NCI-H1694 treated with DMSO at 0.1 percent for 48 hours (cell line): ENCODE results near the gene ARHGEF25.
A peak's percentile ranks its signal among the peaks of the same experiment; 100 is the strongest.
"Not testable (repeated sequence)": the region's sequence is repeated elsewhere in the genome, so short reads cannot be mapped to it uniquely, and the experiment has no call there.

Source experiments
- DNase-seq: peaks from one replicate; lab custom pipeline; 2025; lab: John Stamatoyannopoulos, UW

Gene ARHGEF25

DNA sequence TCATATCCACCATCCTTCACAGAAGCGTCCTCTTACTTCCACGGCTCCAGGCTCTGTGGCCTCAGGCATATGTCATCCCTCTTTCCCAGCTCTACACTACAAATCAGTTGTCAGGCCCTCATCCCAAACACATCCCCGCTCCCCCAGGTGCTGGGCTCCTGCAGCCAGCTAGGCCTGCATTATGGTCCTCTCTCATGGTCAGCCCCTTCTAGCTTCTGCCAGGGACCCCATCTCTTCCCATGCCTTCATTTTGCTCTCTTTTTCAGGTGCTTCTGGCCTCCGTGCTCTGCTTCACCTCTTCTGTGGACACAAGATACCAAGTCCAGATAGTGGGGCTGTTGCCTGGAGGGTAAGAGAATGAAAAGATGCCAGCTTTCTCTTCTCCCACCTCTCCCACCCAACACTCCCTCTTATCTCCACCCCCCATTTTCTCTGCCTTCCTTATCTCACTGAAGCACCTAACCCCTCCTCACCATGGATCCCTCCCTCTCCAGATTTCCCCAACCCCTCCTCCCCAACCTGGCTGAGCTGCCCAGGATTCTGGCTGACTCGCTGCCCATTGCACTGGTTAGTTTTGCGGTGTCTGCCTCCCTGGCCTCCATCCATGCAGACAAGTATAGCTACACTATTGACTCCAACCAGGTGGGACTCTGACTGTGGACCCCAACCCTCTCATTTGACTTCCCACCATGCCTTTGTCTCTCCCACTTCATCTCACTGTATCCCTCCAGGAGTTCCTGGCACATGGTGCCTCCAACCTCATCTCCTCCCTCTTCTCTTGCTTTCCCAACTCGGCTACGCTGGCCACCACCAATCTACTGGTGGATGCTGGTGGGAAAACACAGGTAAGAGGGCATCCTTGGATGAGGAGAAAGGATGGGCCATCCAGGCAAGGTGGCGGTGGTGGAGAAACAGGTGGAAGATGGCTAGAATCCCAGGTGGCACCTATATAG lies 11.3 kb downstream of the ARHGEF25 start:
- no peak for DNase-seq

DNA sequence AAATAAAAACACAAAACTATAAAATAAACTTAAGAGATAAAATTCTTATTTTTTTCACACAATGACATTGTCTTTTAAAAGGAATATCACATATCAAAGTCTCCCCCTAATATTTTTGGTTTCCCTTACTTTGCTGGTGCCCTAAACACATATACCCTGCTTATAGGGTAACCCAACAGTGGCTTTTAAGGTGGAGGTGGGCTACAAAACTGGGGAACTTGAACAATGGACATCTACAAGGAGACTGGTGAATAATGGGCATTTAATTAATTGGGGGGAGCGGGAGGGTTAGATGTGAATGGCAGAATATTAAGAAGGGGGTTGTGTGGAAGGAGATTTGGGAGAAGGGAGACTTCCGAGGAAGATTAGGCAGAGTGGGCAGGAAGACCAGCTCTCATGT lies 12.2 kb downstream of the ARHGEF25 start:
- DNase-seq, result no peak

DNA sequence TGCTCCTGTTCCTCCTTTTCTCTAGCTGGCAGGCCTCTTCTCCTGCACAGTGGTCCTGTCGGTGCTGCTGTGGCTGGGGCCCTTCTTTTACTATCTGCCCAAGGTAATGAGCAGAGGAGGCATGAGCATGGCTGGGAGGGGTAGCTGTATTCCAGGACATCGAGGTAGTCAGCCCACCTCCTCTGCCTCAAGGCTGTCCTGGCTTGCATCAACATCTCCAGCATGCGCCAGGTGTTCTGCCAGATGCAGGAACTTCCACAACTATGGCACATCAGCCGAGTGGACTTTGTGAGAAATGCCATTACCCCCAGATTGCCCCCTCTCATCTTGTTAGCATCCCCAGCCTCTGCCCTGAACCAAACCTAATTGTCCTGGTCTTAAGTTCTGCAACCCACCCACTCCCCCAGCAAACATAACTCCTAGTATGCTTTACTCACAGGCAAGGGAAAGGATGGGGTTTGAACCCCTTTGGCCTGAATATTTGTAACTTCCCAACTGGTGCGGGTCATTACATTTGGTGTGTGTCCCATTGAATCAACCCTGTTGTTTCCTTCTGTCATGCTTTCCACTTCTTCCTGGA lies 12.7 kb downstream of the ARHGEF25 start:
- DNase-seq, result no peak

DNA sequence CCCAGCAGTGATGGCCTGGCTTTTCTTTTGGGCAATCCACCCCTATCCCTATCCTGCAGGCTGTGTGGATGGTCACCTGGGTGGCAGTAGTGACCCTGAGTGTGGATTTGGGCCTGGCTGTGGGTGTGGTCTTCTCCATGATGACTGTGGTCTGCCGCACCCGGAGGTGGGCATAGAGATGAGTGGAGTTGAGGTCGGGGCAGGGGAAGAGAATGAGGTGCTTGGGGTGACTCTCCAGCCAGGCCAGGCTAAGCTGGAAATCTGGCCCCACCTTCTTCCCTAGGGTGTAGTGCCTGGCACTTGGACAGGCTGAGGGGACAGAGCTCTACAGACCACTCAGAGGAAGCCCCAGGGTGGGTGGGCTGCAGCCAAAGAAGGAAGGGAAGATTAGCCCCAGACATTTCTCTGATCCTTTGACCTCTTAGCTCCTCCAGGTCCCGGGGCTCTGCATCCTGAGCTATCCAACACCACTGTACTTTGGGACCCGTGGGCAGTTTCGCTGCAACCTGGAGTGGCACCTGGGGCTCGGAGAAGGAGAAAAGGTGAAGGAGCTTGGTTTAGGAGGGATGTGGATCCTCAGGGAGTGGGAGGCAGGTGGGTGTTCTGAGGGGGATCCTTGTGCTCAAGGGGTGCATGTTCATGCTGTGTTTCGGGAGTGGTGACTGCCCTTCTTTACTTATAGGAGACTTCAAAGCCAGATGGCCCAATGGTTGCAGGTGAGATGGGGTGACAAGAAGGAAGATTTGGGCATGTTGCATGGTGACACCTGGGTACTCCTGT lies 13.4 kb downstream of the ARHGEF25 start:
- no peak for DNase-seq

DNA sequence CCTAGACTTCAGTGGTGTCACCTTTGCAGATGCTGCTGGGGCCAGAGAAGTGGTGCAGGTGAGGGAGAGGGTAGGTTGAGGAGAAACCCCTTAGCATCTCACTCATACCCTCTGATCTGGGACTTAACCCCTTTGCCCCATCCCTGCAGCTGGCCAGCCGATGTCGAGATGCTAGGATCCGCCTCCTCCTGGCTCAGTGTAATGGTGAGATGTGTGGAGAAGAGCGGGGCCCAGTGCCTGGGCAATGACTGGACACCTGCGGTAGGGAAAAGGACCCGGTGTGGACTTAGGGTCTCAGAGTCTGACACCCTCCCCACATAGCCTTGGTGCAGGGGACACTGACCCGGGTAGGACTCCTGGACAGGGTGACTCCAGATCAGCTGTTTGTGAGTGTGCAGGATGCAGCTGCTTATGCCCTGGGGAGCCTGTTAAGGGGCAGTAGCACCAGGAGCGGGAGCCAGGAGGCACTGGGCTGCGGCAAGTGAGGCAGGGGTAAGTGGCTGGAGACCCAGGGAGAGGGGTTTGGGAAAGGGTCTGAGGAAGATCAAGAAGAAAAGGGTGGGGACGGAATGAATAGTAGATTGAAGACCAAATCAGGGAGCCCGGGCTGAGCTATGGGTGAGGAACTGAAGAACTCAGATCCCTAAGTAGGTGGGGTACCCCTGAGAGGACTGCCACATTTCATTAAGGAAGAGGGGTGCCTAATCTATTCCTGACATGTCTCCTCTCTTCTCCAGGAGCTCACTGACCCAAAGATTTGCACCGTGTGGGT lies 14.2 kb downstream of the ARHGEF25 start:
- DNase-seq, result no peak

DNA sequence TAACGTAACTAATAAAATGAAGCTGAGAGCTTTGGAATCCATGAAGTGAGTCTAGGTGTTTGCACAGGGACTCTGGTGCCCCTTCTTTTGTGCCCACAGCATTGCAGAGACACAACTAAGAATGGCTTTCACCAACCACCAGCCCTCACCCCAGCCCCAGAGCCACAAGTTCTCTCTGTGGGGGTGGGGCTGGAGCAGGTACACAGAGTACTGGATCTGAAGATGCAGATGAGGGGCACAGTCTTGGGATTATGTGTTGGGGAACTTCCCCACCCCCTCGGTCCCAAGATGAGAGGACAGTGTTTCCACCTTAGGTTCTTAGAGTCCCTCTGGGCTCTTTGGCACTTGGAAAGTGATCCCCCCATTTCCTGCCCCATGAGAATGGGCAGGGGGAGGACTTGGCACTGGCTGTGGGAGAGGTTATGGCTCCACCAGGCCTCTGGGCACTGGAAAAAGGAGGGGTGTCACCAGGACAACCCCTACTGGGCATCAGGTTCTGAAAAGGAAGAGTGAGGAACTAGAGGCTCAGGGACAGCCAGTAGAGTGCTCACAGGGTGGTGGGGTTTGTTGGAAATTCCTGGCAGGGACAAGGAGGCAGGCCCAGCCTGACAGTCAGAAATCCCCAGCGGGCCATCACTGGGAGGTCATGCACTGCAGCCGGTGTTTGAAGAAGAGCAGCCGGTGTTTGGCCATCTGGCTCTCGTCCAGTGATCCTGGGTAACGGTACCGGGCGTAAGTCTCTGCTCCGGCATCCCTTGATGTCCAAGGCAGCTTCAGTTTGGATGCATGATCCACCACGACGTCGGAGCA lies 15.1 kb downstream of the ARHGEF25 start:
- no peak for DNase-seq

DNA sequence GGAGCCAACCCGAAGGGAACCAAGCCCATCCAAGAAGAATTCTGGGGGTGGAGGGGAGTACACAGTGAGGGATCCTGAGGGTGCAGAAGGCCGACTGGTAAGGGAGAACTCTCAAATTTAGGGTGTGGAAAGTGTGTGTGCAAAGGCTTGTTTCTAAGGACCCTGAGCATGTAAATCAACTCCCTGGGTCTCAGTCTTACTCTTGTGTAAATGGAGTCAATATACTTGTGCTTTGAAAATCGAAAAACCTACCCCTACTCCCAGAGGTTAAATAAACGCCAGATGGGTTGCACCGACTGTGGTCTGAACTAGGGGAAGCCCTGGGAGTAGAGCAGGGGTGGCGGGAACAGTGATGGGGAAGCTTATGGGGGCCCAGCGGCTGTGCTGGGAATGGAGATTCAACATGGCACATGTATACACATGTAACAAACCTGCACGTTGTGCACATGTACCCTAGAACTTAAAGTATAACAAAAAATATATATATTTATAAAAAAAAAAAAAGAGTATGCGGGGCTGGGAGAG lies 15.7 kb downstream of the ARHGEF25 start:
- no peak for DNase-seq

DNA sequence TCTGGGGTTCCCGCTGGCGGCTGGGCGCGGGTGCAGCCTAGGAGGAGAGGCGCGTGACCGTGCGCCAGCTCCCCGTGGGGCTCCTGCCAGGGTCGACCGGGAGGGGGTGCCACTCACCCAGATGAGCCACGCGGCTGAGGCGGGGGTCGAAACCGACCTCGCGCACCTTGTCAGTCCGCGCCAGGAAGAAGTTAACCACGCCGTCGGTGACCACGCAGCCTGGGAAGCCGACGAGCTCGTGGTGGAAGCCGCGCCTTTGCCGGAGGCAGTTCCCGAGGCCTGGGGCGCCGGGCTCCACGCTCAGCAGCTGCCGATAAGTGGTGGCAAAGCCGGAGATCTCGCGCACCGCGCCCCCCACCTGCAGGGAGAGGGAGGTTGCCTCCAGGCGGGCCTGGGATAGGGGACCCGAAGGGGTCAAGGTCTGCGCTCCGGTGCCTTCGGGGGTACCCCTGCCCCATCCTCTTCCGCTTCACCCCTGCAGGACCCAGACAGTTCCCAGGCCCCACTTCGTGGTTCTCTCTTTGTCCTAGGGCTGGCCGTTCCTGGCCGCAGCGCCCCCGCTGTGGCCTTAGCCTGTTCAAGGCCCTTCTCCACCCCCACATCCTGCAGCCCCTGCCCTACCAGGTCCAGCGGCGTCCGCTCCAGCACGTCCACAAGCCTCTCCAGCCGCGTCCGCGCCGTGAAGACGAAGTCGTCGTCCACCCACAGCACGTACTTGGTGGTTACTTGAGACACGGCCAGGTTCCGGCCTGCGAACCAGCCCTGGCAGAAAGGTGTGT lies 16.5 kb downstream of the ARHGEF25 start:
- no peak for DNase-seq

DNA sequence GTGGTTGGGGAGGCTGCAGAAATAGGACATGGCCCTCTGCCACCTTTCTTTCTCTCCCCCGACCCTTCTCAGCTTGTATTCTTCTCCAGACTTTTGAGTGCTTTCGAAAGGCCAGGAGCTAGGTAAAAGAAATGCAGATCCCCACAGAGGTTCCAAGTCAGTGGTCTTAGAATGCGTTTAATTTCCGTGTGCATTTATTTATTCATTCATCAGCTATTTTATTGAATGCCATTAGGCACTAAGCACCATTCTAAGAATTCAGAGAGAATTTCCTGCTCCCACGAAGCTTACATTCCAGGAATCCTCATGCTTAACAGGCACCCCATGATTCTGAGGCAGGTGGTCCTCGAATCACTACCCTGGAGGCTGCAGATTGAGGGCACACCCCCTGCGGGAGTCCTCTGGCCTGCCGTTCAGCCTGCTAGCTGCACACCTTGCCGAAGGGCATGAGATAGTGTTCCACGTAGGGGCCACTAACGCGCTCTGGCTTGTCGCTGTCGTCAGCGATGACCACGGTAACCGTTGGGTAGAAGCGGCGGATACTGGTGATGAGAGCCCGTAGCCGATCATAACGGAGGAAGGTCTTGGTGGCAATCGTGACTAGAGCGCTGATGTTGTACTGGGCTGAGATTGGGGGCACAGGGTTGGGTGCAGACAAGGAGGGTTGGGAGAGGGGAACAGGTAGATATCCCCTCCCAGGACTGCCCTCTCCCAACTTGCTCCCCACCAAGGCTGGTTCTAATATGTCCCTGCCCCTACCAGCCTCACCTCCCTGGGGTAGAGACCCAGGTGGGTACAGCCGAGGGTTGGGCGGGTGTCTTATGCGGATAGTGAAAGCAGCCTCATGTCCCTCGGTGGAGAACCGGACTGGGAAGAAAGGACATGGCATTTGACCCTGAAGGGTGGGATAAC lies 17.3 kb downstream of the ARHGEF25 start:
- DNase-seq, result no peak

DNA sequence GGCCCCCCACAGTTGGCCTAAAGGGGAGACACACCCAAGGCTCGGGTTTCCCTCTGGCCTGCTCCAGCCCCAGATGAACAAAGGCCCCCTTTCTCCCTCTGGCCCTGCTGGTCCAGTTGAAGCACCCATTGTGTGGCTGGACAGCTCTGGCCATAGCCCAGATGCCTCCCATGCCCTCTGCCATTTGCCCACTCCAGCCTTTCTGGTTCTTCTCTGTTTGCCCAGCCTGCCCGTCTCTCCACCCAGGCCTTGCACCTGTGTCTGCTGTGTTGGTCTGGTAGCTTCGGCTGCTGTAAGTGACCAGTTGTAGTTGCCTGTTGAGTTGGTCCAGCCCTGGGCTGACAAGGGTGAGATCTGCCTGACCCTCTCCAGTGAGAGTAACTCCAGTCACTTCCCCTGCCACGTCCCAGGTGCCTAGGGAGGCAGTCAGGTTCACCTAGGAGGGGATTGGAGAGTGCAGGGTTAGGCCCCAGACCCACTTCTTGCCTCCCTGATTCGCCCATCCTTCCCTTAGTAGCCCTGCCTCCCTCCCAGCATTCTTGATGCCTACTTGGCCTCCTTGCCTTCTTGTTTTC lies 18.7 kb downstream of the ARHGEF25 start:
- no peak for DNase-seq

DNA sequence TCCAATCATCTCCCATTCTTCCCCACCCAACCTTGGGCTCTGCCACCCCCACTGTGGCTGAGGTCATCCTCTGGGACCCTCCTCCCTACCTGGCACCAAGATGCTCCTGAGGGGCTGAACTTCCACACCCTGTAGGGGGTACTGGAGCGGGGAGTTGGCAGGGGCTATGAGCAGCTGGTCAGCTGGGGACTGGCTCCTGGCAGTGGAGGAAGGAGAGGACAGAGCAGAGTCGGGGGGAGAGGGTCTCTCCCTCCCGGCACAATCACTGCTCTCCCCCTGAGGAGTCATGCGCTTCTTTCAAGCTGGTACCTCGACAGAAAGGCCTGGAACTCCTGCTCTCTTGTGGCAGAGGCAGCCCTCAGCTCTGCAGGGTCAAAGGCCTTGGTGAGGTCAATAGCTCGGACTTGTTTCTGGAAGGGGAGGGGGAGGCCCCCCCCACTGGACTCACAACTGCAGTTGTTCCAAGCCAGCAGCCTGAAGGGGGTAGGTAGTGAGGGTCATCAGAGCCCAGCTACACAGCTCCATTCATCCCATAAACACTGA lies 19.7 kb downstream of the ARHGEF25 start:
- no peak for DNase-seq

DNA sequence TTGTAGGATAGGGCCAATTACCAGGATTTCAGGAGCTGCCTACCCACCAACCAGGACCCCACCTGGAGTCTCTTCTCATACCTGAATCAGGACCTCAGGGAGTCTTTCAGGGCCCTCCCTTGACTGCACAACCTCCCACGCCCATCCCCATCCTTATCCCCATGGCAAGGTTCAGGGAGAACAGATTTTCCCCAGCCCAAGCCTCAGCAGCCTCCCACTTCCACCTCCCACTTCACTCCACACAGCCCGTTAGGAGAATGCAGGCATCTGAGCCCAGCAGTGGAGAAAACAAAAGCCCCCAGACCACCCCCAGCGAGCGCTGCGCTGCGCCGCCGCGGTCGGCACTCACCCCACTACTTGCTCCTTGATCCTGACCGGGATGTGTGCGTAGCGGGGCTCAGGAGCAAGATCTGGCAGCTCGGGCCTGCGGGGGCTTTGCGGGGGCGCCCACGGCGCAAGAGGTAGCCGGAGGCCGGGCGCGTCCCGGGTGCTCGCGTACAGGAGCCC lies 20.4 kb downstream of the ARHGEF25 start:
- DNase-seq, result no peak

DNA sequence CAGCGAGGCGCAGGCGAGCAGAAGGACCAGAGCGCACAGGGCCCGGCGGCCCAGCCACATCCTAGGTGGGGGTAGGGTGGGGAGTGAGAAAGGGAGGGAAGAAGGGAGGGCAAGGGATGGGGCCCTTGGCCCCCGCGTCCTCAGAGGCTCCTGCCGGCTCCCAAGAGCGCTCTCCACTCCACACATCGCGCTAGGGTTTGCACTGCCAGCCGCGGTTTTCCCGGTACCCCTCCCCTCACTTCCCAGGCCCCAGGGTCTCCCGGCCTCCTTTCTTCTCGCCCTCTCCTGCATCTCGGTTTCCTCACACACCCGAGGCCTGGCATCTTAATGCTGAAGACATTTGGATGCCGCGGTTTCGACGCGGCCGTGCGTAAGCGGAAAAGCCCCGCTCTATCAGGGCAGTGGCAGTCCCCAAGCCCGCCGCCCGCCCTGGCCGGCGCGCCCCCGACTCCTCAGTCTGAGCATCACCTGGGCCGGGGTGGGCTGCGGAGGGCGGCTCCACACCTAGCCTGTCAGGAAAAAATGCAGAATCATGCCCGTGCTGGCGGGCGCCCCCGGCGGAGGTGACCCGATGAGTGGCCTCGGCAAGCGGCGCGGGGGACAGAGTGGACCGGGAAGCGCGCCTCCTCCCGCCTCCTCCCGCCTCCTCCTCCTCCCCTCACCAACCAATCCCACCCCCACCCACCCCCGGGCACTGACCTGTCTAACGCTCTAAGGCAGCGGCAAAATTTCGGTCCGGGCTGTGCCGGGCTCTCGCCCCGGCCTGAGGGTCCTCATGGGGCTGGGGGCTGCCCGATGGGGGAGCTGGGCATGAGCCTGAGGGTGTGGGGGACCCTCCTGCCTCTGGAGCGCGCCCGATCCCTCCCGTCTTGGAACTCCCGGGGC lies 21.1 kb downstream of the ARHGEF25 start:
- DNase-seq, result no peak

DNA sequence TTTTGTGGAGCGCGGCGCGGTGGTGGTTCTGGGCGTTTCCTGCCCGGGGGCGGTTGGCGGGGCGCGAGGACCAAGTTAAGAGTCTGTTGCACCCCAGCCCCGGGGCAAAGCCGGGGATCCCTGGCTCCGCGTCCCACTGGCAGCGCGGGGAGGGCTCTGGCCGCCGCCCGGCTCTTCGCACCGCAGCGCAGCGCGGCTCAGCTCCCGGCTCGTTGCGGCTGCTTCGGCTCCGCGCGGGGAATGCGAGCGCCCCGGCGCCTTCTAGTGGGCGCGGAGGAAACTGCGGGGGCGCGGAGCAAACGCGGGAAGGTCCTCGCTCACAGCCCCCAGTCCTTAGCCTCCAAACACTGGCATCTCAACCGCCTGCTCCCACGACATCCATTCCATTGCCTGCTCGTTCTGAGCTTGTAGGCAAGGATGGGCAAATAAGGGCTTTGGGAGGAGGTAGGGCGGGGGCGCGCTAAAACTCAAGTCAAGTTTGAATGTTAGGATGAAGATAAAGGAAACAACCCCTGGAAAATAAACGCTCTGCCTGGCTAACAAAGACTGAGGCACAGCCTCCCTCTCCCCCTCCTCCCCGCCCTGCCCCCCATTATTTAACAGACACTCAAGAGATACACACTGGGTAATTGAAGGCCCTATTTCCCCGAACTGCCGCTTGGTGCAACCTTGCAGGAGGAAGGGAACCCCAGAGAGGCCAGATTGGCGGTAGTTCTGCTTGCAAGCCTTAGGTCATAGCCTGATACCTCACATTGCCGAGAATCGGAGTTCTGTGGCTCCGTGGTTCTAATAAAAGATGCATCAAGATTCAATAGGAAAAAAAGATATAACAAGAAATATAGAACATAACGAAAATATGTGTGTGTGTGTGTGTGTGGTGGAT lies 22.0 kb downstream of the ARHGEF25 start, which contains the start of gene B4GALNT1:
TSS of gene B4GALNT1 (minus strand) at position 244 of the 883 bp plus-strand sequence. CDS start 1,069 bp downstream, outside the sequence.
- peak; percentile 39 for DNase-seq

DNA sequence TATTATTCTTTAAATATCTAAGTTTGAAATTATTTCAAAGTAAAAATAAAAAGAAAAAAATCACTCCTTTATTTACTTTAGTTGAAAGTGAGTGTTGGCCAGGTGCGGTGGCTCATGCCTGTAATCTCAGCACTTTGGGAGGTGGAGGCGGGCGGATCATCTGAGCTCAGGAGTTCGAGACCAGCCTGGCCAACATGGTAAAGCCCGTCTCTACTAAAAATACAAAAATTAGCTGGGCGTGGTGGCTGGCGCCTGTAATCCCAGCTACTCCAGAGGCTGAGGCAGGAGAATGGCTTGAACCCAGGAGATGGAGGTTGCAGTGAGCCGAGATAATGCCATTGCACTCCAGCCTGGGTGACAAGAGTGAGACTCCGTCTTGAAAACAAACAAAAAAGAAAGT lies 25.5 kb downstream of the ARHGEF25 start:
- not testable (repeated sequence) for DNase-seq

DNA sequence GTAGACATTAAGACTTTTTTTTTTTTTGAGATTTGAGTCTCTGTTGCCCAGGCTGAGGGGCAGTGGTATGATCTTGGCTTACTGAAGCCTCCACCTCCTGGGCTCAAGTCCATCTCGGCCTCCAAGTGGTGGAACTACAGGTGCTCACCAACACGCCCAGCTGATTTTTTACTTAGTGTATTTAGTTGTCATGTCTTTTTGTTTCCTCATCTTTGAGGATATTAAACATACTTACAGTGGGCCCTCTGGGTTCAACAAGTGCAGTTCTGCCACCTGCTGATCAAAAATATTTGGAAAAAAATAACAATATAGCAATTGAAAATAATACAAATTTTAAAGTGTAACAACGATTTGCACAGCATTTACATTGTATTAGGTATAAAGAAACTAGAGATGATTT lies 26.1 kb downstream of the ARHGEF25 start:
- DNase-seq, result no peak
